Mucosa of descending colon (tissue), 3 donors: Measurements from ENCODE around the gene KCNJ6. TPM values are rescaled to one million over a fixed set of nuclear protein-coding genes. Genes with fewer than 3 reads are reported as not detected.
A peak's percentile ranks its signal among the peaks of the same experiment; 100 is the strongest.

Source experiments
- ATAC-seq: fragments of 200-7000 bp; cut with Tn5 transposase; one replicate; pipeline ENCODE4 v1.9.1; 2020; ENCODE audit warnings: mild to moderate bottlenecking, moderate library complexity
- DNase-seq, 3 donors: peaks; one replicate each; pipeline ENCODE4 v3.0.0-alpha.2; 2020
- H3K36me3 ChIP-seq: fragments of 200-600 bp; one replicate; pipeline ENCODE4 v1.8.0; 2021; ENCODE audit warnings: low read depth, mild to moderate bottlenecking
- H3K4me1 ChIP-seq: fragments of 200-600 bp; one replicate; pipeline ENCODE4 v1.8.0; 2021; ENCODE audit warnings: low read depth, mild to moderate bottlenecking
- H3K4me3 ChIP-seq: fragments of 200-600 bp; one replicate; pipeline ENCODE4 v1.8.0; 2021; ENCODE audit warnings: mild to moderate bottlenecking
- H3K9me3 ChIP-seq: fragments of 200-600 bp; one replicate; pipeline ENCODE4 v1.8.0; 2021; ENCODE audit warnings: mild to moderate bottlenecking
- CTCF ChIP-seq: fragments of 200-600 bp; IDR thresholded peaks from one replicate; pipeline ENCODE4 v1.8.0; 2022; ENCODE audit warnings: antibody characterized with exemption, mild to moderate bottlenecking
- intact Hi-C, 2 donors: fragments of 100-400 bp; cut with DNase I in 1 of 2; cut with micrococcal nuclease in 1 of 2; formaldehyde crosslinking; loops; one replicate each; pipeline versions ENCODE4 v1.11.0 to v1.11.1; 2022; cut with DNase I, micrococcal nuclease
- total RNA-seq, 3 donors: library from RNA; stranded (reverse); fragmentation: NEBNext Ultra II Directional in 2 of 3; extraction: Animal tissue kit (Norgen Biotek cat#: 25700) in 2 of 3; gene quantifications; one replicate each; pipeline versions ENCODE4 v1.2.1 to v1.2.4, GENCODE V29; 2021 to 2023
- donor health status: DM: no; HTN: no; CAD: no; lungs with moderate emphysema.
- donor health status: DM: no; HTN: no; CAD: no.
- donor health status: DM: no; HTN: yes; CAD: no.

Gene KCNJ6
- total RNA-seq, 3 donors from 2014 or later = 0.09 to 0.19 (median 0.14) TPM

GRCh38 chr21:37696936-37697335 is 219.3 kb downstream of the KCNJ6 start:
- no peak for TF ChIP-seq CTCF
- Histone ChIP-seq H3K36me3 (no peaks in the 10 kb centered on the region), H3K9me3 (no peaks in the 10 kb centered on the region), H3K4me3 (no peak overlapping the region), H3K4me1 (no peaks in the 10 kb centered on the region)
- ATAC-seq (no peak), DNase-seq (no peak)
- intact Hi-C loops = no loop called here

- intact Hi-C loops = no loop called here
- Histone ChIP-seq H3K4me3 (no peak overlapping the region), H3K9me3 (no peaks in the 10 kb centered on the region), H3K36me3 (no peaks in the 10 kb centered on the region), H3K4me1 (no peaks in the 10 kb centered on the region)
- DNase-seq (no peak), ATAC-seq (no peak)
- no peak for TF ChIP-seq CTCF
Measured at GRCh38 chr21:37695111-37695510, 221.1 kb downstream of the KCNJ6 start.

GRCh38 chr21:37688952-37689659 is 227.2 kb downstream of the KCNJ6 start:
- H3K4me1 ChIP-seq = no peaks in the 10 kb centered on the region
- H3K9me3 ChIP-seq = no peaks in the 10 kb centered on the region
- no peaks in the 10 kb centered on the region for H3K36me3 ChIP-seq
- ATAC-seq (no peak), DNase-seq (no peak)
- TF ChIP-seq CTCF = no peak
- H3K4me3 ChIP-seq = no peak overlapping the region
- intact Hi-C loops = loop anchor here in 1 of 2 donors (10.0 kb wide), 1 partner anchor 56 kb away; no protein-coding TSS in a partner anchor

- Histone ChIP-seq H3K4me1 (no peaks in the 10 kb centered on the region), H3K36me3 (no peaks in the 10 kb centered on the region), H3K4me3 (no peak overlapping the region), H3K9me3 (no peaks in the 10 kb centered on the region)
- ATAC-seq (peak; percentile 19), DNase-seq (peak in 1 of 3 donors; percentile 7)
- intact Hi-C loops = loop anchor here in 1 of 2 donors (10.0 kb wide), 1 partner anchor 58 kb away; no protein-coding TSS in a partner anchor
- no peak for TF ChIP-seq CTCF
Measured at GRCh38 chr21:37686991-37687810, 229.1 kb downstream of the KCNJ6 start.

- ATAC-seq (no peak), DNase-seq (no peak)
- H3K36me3 ChIP-seq = no peaks in the 10 kb centered on the region
- no peaks in the 10 kb centered on the region for H3K9me3 ChIP-seq
- no peak overlapping the region for H3K4me3 ChIP-seq
- intact Hi-C loops = loop anchor here in 1 of 2 donors (10.0 kb wide), 1 partner anchor 60 kb away; no protein-coding TSS in a partner anchor
- no peaks in the 10 kb centered on the region for H3K4me1 ChIP-seq
- TF ChIP-seq CTCF = no peak
Measured at GRCh38 chr21:37684547-37684946, 231.7 kb downstream of the KCNJ6 start.
